GM12872 (cell line): ENCODE results near the gene CAPN9.

Experiments used
- CTCF ChIP-seq: IDR thresholded peaks from 3 replicates; pipeline ENCODE4 v1.5.1; 2011; ENCODE audit warnings: low read depth, mild to moderate bottlenecking, low read length, moderate library complexity; ENCODE audit not compliant: insufficient read depth

Gene CAPN9

GRCh38 chr1:230713915-230714764 is 33.0 kb upstream of the CAPN9 start, which contains the start of gene AGT:
TSS of gene AGT (minus strand) at chr1:230714122. CDS start at chr1:230710823, 3,299 bp downstream.
- no peak for TF ChIP-seq CTCF

GRCh38 chr1:230715510-230715909 is 31.7 kb upstream of the CAPN9 start:
- TF ChIP-seq CTCF: no peak

GRCh38 chr1:230717251-230717650 is 29.9 kb upstream of the CAPN9 start:
- TF ChIP-seq CTCF: no peak

- TF ChIP-seq CTCF: no peak
These were observed 21.8 kb upstream of the CAPN9 start for GRCh38 chr1:230725256-230726012.

- TF ChIP-seq CTCF: no peak
These were observed 18.3 kb upstream of the CAPN9 start for GRCh38 chr1:230728710-230729392.

GRCh38 chr1:230730977-230731376 is 16.2 kb upstream of the CAPN9 start:
- no peak for TF ChIP-seq CTCF

DNA sequence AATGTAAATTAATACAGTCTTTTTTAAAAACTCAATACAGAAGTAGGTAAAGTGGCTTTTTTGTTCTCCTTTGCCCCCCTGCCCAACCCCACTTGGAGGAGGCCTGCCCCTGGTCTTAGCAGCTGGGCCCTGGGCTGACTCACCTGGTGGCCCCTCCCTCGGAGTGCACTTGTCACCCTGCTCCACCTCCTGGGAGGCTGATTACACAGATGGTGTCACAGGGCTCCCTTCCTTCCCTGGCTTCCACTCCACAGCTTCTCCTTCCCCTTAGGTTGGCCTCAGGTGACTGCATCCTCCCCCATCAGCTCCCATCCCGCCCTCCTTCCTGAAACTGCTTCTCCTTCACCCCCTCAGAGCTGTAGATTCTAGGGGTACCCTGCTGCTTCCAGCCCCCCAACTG is 11.7 kb upstream of the CAPN9 start:
- no peak for TF ChIP-seq CTCF
